ENCODE results near the gene CACNA1C.

CACNA1C gene

GRCh38 chr12:2642176-2642892, 589.5 kb downstream of the CACNA1C start:
- no peak for DNase-seq

GRCh38 chr12:2642896-2643425, 590.2 kb downstream of the CACNA1C start:
- no peak for DNase-seq

- no peak for DNase-seq
Observed at GRCh38 chr12:2643576-2644135, 590.9 kb downstream of the CACNA1C start.

- no peak for DNase-seq
Observed at GRCh38 chr12:2644683-2645405, 592.1 kb downstream of the CACNA1C start.

- DNase-seq = no peak
Observed at GRCh38 chr12:2645460-2645859, 592.7 kb downstream of the CACNA1C start.

- DNase-seq = no peak
Observed at GRCh38 chr12:2646341-2646740, 593.6 kb downstream of the CACNA1C start.

- DNase-seq = no peak
Observed at GRCh38 chr12:2647186-2647585, 594.4 kb downstream of the CACNA1C start.

- no peak for DNase-seq
Observed at GRCh38 chr12:2648406-2648805, 595.6 kb downstream of the CACNA1C start.

GRCh38 chr12:2649201-2650030, 596.6 kb downstream of the CACNA1C start:
- no peak for DNase-seq

- DNase-seq = no peak
Observed at GRCh38 chr12:2650261-2651067, 597.7 kb downstream of the CACNA1C start.

GRCh38 chr12:2651068-2651965, 598.5 kb downstream of the CACNA1C start:
- DNase-seq = no peak

- no peak for DNase-seq
Observed at GRCh38 chr12:2652011-2652400, 599.2 kb downstream of the CACNA1C start.

- no peak for DNase-seq
Observed at GRCh38 chr12:2652401-2653081, 599.8 kb downstream of the CACNA1C start.

- DNase-seq = no peak
Observed at GRCh38 chr12:2653461-2653965, 600.7 kb downstream of the CACNA1C start.

- no peak for DNase-seq
Observed at GRCh38 chr12:2654311-2654710, 601.5 kb downstream of the CACNA1C start.

GRCh38 chr12:2654741-2655140, 602.0 kb downstream of the CACNA1C start:
- no peak for DNase-seq

- no peak for DNase-seq
Observed at GRCh38 chr12:2662524-2662923, 609.7 kb downstream of the CACNA1C start.

- DNase-seq = no peak
Observed at GRCh38 chr12:2664721-2665577, 612.2 kb downstream of the CACNA1C start.

- no peak for DNase-seq
Observed at GRCh38 chr12:2666411-2666810, 613.6 kb downstream of the CACNA1C start.

Data from inflammatory macrophage treated with lipopolysaccharide for 1 hour (primary cell).